Raji (cell line): ENCODE data around the gene CARMIL1.

Experiments used
- POLR2A ChIP-seq: IDR thresholded peaks from 2 replicates; pipeline ENCODE4 v1.6.1; 2011; ENCODE audit warnings: low read depth, low read length, control low read depth; ENCODE audit not compliant: insufficient read depth

CARMIL1 gene

DNA sequence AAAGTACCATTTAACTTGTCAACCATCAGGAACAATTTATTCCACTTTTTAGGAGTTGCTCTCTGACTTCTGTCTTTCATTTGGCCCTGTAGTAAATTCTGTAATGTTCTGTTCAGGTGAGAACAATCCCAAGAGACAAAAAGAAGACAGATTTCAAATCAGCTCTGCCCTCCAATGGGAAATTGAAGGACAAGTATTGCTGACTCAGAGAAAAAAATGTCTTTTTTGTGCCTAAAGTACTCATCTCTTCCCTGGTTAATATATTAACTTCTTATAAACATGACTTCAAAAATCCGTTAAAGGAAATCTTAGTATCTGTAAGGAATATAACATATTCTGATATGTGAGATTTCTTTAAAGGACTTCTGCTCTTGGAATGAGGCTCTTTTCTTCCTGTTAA lies 334.2 kb downstream of the CARMIL1 start:
- no peak for TF ChIP-seq POLR2A

DNA sequence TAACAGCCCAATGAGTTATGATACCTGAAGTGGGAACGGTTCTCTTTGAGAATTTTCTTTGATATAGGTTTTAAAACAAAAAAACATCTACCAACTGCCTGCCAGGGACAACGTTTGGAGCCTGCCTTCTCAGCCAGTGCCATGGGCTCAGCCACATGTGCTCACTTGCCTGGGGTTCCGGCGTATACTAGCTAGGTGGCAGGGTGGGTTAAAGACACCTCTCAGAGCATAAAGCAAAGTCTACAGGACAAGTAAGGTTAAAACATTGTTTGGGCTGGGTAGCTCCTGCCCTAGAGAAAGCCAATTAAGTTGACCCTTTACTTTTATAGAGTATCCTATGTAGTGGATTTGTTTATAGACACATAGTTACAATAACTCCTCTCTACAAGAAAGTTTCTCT lies 334.9 kb downstream of the CARMIL1 start:
- no peak for TF ChIP-seq POLR2A

DNA sequence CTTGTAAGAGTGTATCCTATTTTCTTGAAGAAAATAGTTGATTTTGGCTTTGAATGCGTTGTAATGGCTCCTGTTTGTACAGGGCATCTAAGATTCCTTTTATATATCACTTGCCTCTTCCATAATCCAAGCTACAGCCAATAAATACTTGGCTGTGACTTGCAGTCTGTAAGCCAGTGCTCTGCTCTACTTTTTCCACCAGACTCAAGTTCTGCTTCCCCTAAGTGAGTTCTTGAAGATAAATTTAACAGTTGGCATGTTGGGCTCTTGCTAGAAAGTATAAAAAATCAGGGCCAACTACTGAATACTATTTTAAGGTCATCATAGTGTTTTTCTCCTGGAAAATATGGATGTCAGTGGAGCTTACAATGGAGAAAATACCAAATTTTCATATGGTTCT lies 336.3 kb downstream of the CARMIL1 start:
- no peak for TF ChIP-seq POLR2A

DNA sequence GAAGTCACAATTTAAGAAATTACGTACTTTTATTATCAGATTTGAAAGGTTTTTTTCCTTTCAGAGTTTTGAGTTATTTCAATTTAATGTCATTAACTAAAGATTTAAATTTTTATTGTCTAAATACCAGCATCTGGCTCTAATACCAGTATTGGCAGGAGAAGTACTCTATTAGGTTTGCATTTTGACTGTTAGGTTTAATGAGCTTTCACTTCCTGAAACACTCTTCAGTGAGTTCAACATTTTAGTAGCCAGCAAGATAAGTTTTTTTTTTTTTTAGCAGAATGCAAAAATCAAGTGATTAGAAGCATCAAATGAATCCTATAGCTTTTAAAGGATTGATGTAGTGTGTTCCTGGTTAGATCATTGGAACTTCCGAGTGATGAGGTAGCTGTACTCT lies 338.8 kb downstream of the CARMIL1 start:
- no peak for TF ChIP-seq POLR2A

DNA sequence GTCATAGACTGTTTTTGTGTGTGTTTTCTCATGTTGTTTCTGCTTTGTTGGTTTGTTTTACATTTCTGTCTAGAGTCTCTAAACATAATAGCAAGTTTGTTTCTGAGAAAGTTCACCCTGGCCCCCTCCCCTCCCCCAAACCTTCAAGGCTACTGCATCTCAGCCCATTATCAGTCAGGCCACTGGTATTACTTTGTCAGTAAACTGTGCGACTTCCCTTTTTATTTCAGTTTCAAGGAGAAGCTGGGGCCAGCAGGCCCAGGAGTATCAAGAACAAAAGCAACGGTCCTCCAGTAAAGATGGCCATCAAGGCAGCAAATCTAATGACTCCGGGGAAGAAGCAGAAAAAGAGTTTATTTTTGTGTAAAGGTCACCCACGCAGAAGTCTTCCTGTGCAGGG lies 340.0 kb downstream of the CARMIL1 start:
- TF ChIP-seq POLR2A = no peak

DNA sequence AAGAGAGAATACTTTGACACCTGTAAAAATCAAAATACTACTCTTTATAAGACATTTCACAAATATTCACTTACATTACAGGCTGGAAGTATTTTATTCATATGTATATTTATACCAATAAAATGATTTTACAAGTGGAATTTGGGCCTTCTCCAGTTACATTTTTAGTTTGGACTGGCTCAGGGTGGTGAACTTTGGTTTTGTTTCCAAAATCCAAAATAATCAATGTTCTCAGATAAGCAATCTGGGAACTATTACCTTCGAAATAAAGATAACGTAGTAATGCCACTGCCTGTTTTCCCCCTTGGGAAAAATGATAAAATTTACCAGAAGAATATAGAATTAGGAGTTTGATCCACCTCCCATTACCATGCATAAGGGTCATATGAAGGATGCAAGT lies 341.2 kb downstream of the CARMIL1 start:
- no peak for TF ChIP-seq POLR2A

DNA sequence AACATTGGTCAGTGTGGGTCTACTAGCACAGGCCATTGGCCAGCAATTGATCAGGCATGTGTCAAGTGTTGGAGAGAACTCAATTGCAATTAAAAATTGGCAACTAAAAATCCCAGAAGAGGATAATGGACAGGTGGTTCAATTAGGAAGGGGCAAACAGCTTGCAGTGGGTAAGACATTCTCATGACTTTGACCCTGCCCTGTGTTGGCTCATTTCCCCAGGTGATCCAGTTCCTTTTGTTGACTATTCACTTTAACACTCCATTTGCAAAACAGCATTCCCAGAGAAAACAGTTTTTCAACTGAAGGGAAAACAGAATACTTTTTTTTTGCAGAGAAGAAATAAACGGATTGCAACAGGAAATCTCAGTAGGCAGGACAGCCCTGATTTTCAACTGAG lies 343.9 kb downstream of the CARMIL1 start:
- no peak for TF ChIP-seq POLR2A

DNA sequence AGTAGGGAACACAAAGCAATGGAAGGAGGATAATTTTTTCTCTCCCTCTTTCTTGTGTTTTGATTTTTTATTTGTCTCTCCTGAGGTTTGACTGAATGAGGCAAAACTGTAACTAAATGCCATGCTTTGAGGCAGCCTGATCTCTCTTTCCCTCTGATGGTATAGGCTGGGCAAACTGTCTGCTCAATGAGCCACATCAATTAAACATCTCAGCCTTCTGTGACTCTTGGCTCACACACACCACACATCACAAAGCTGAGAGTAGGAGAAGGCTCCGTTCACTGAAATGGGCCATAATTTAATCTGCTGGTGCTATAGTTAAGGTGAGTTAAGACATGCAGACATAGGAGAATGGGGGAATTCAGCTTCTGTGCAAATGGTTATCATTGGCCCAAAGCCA lies 344.7 kb downstream of the CARMIL1 start:
- no peak for TF ChIP-seq POLR2A

DNA sequence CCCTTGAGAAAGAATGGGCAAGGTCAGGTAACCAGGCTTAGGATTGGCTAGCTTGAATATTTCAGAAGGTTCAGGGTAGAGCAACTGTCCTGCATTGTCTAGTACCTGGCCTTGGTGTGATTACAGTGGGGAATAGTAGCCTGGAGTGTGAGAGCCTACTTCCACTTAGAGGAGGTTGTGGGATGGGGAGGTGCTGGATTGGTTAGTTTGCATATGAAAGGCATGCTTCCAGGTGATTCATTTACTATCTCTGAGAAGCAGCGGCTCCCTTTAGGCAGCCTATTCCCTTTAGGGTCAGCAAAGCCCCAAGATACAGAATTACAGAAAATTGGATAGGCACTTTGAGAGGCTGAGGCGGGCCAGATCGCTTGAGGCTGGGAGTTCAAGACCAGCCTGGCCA lies 347.8 kb downstream of the CARMIL1 start:
- TF ChIP-seq POLR2A = no peak

DNA sequence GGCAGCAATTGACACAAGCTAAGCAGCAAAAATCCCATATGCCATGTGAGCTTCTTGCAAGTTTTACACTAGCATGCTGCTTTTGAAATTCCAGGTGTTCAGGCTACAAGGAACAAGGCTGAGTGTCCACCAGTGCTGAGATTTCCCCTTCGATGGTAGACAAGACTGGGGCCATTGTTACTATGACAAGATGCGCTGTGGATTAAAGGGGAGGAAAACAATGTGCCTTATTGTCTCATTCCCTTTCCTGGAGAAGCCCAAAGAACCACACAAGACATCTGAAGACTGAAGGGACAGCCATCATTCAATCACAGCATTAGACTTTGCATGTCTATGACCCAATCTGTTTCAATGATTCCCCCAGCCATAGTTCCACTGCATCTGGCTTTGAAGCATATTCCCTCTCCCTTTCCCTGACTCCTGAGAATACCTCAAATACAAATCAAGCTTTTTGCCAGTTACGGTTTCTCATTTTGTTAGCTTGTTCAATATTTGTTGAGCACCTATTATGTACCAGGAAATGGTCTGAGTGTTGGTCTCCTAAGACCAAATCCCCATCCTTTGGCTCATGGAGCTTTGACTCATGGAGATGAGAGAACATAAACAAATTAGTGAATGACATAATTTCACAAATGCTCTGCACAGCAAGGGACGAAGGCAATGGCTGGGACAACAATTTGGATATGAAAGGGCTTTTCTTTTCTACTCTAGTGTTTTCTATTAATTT lies 349.5 kb downstream of the CARMIL1 start:
- no peak for TF ChIP-seq POLR2A

DNA sequence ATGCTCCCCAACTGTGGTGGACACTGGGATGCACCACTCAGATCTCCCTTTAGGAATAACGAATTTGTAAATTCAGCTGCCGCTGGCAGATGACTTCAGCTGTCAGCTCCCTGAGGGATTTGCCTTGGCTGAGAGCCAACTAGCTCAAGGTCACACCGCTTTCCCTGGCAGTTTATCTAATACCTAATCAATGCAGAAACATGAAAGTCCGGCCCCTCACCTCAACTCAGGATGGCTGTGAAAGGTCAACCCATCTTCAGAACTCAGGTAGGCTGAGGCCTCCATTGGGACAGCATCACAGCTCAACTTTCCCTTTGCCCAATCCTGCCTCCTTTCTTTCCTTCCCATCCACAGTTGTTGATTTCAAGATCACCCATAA lies 350.0 kb downstream of the CARMIL1 start:
- no peak for TF ChIP-seq POLR2A

DNA sequence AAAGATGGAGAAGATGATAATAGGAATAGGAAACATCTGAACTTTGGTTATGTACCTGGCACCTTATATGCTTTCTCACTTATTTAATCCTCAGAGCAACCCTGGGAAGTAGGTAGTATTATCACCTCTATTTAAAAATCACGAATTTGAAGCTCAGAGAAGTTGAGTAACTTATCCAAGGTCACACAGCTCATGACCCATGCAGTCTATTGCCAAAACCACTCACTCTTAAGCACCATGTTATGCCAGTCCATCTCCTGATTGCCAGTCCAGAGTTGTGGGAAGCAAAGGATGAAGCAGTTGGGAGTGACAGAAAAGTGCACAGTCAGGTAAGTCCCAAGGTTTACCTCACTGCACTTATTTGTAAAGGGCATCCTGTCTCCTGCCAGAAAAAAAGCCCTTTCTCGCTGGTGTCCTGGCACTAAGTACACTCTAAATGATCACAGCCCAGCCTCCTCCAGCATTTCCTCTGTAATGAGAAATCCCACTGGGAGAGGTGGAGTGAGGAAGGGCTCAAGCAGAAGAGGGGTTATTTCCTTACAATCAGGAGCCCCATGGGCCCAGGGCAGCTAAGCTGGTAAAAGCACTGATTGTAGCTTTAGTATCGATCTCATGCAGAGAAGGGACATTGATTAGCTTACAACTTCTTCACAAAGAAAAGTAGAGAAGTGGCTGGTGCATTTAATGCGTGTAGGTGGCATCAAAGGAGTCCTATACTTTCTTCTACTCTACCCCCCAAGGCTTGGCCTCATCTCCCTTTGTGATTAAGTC lies 351.5 kb downstream of the CARMIL1 start:
- TF ChIP-seq POLR2A = no peak

DNA sequence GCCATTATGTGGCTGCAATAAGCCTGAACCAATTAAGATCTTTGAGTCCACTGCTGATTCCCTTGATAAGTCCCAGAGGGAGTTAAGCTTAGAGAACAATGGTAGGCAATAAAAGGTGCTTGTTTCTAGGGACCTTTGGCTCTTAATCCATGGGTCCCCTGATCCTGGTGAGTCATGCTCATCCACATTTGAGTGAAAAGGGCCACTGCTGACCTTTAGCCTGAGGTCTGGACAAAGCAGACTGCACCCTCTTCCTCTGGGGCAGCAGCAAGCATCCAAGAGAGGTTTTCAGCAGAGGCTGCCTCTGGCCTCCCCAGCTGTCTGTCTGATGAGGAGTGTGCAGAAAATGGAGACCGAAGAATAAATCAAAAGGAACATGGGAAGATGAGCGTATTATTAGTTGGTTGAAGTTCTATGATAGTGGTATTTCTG lies 356.7 kb downstream of the CARMIL1 start:
- TF ChIP-seq POLR2A = no peak

DNA sequence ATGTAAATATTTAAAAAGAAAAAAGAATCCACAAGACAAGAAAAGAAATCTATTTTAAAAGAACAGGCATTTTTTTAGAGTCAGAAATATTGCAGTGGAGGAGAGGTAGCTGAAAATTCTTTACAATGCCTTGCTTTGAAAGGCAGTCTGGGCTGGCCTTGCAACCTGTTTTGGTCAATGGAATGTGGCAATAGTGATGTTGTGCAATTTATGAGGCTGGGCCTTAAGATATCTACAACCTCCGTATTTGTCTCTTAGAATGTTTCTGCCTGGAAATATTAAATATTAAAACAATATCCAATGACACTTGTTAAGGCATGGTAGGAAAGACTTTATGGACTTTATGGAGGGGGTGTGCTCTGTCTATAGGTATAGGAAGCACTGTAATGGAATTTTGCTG lies 358.0 kb downstream of the CARMIL1 start:
- TF ChIP-seq POLR2A = no peak

DNA sequence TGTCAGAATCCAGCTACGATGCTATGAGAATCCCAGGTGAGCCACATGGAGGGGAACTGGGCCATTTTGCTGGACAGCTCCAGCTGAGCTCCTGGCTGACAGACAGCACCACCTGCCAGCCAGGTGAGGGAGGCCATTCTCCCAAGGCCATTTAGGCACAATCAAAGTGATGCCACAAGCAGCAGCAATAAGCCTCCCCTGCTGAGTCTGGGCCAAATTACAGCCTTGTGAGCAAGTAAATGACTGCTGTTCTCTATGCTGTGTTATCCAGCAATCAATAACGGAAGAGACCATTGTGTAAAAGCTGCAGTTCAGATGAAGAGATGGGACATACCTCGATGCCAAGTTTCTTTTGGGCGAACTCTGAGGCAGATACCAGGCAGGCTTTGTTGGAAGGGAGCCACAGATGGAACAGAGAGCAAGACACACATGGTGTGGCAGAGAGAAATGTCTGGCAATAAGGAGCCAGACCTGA lies 358.8 kb downstream of the CARMIL1 start:
- TF ChIP-seq POLR2A = no peak

DNA sequence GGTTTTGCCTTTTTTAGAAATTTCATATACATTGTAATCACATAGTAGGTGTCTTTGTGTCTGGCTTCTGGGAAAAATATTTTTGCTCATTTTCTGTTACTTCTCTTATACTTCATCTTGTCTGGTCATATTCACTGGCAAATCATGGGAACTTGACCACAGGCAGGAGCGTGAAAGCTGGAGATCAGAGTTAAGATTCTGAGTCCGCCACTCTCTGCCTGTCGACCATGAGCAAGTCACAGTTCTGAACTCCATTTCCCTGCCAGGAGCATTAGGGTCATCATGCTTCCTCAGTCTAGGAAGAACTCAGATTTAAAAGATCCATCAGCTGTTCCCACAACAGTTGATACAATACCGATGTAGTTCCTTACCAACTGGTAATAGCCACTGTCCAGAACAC lies 360.5 kb downstream of the CARMIL1 start:
- no peak for TF ChIP-seq POLR2A
